Endothelial cell of umbilical vein (primary cell): ENCODE measurements around the gene CLNK. TPM values are rescaled to one million over a fixed set of nuclear protein-coding genes. Genes with fewer than 3 reads are reported as not detected.

Experiments used
- BruUV-seq: library from RNA; stranded (reverse); fragments of 400-500 nt; replicated peaks from 2 replicates; lab custom pipeline; 2021; lab: Mats Ljungman, UMichigan
- CTCF ChIA-PET: fragments of 300-600, 350-600 bp; sonication (Branson Sonifier 250); formaldehyde crosslinking; loops from one replicate; lab custom pipeline; 2021; ENCODE audit warnings: antibody characterized with exemption, inconsistent platforms; lab: Charles Lee
- POLR2A ChIA-PET: fragments of 300-600, 350-600 bp; sonication (Branson Sonifier 250); formaldehyde crosslinking; loops from one replicate; lab custom pipeline; 2021; ENCODE audit warnings: antibody characterized with exemption, inconsistent platforms; lab: Charles Lee
- DNase-seq: peaks from one replicate; pipeline ENCODE4 v3.0.0-alpha.2; 2011; ENCODE audit warnings: low read depth, low spot score
- FAIRE-seq: peaks from 2 replicates; lab custom pipeline; 2011; peaks lifted over from hg19 to GRCh38; lab: Jason Lieb, UNC
- H2AFZ ChIP-seq: 2 replicates; pipeline ENCODE4 v1.6.0; 2012; ENCODE audit warnings: low read depth, low read length, control low read depth, inconsistent platforms
- H3K27ac ChIP-seq: 2 replicates; pipeline ENCODE4 v1.5.1; 2011; ENCODE audit warnings: low read depth, mild to moderate bottlenecking, control low read depth, low read length, moderate library complexity; ENCODE audit not compliant: insufficient read depth
- H3K27me3 ChIP-seq, 2 experiments: 2 replicates each; pipeline versions ENCODE4 v1.6.0 to v1.6.1; 2011; ENCODE audit warnings: low read length in 2 of 2, mixed read lengths in 1 of 2; ENCODE audit not compliant: control insufficient read depth in 2 of 2, insufficient read depth in 2 of 2
- H3K36me3 ChIP-seq, 2 experiments: 2 replicates in 1 of 2; 3 replicates in 1 of 2; pipeline ENCODE4 v1.5.1; 2011; ENCODE audit warnings: low read length in 2 of 2, mild to moderate bottlenecking in 1 of 2, moderate library complexity in 1 of 2; ENCODE audit not compliant: control insufficient read depth in 2 of 2, insufficient read depth in 2 of 2; ENCODE audit errors: extremely low read depth in 1 of 2
- H3K4me1 ChIP-seq: 3 replicates; pipeline ENCODE4 v1.5.1; 2011; ENCODE audit warnings: mild to moderate bottlenecking, low read length; ENCODE audit not compliant: control insufficient read depth, insufficient read depth; ENCODE audit errors: extremely low read depth
- H3K4me2 ChIP-seq: 2 replicates; pipeline ENCODE4 v1.6.1; 2011; ENCODE audit warnings: low read length, control low read depth, mixed read lengths; ENCODE audit not compliant: insufficient read depth
- H3K4me3 ChIP-seq, 3 experiments: fragments of 200-600 bp in 1 of 3; sonication (generic), shearing (Covaris generic) in 1 of 3; replicated peaks in 1 of 3; 2 replicates each; pipeline ENCODE4 v1.5.1; 2011 to 2016; ENCODE audit warnings: control low read depth in 3 of 3, low read length in 3 of 3, mild to moderate bottlenecking in 2 of 3, inconsistent platforms in 1 of 3, low read depth in 1 of 3, moderate library complexity in 1 of 3; ENCODE audit not compliant: insufficient read depth in 1 of 3
- H3K79me2 ChIP-seq: 2 replicates; pipeline ENCODE4 v1.6.0; 2012; ENCODE audit warnings: low read length, inconsistent platforms; ENCODE audit not compliant: control insufficient read depth, insufficient read depth
- H3K9ac ChIP-seq: replicated peaks from 2 replicates; pipeline ENCODE3; 2011; ENCODE audit warnings: low read length, control low read depth; ENCODE audit not compliant: insufficient read depth; ENCODE audit errors: extremely low read depth
- H3K9me1 ChIP-seq: replicated peaks from 3 replicates; pipeline ENCODE4 v1.6.0; 2011; ENCODE audit warnings: mild to moderate bottlenecking, low read length; ENCODE audit not compliant: control insufficient read depth, insufficient read depth; ENCODE audit errors: extremely low read depth
- H3K9me3 ChIP-seq: replicated peaks from 2 replicates; pipeline ENCODE4 v1.5.1; 2012; ENCODE audit warnings: low read length, inconsistent platforms; ENCODE audit not compliant: control insufficient read depth, insufficient read depth
- H4K20me1 ChIP-seq: replicated peaks from 2 replicates; pipeline ENCODE3; 2011; ENCODE audit warnings: mild to moderate bottlenecking, low read length; ENCODE audit not compliant: control insufficient read depth, insufficient read depth; ENCODE audit errors: extremely low read depth
- EZH2 ChIP-seq: IDR thresholded peaks from 2 replicates; pipeline ENCODE4 v1.6.1; 2012; ENCODE audit warnings: borderline replicate concordance, low read depth, mild to moderate bottlenecking, moderate library complexity, low read length, inconsistent platforms; ENCODE audit not compliant: severe bottlenecking
- FOS ChIP-seq: IDR thresholded peaks from 2 replicates; pipeline ENCODE4 v1.6.1; 2011; ENCODE audit warnings: mild to moderate bottlenecking, low read length, moderate library complexity, borderline replicate concordance; ENCODE audit not compliant: insufficient read depth
- GATA2 ChIP-seq: IDR thresholded peaks from 2 replicates; pipeline ENCODE4 v1.7.0; 2011; ENCODE audit warnings: low read depth, mild to moderate bottlenecking, moderate library complexity, mixed read lengths, low read length; ENCODE audit not compliant: insufficient read length, insufficient read depth
- JUN ChIP-seq: IDR thresholded peaks from 2 replicates; pipeline ENCODE4 v1.6.1; 2011; ENCODE audit warnings: borderline replicate concordance, low read depth; ENCODE audit not compliant: insufficient read length, insufficient read depth
- MYC ChIP-seq: IDR thresholded peaks from one replicate; pipeline ENCODE4 v1.6.1; 2011; ENCODE audit warnings: mild to moderate bottlenecking, low read depth, low read length
- POLR2A ChIP-seq: IDR thresholded peaks from 2 replicates; pipeline ENCODE4 v1.6.1; 2012; ENCODE audit warnings: low read depth, mild to moderate bottlenecking, control low read depth, low read length
- POLR2AphosphoS5 ChIP-seq: IDR thresholded peaks from 2 replicates; pipeline ENCODE4 v1.6.1; 2012; ENCODE audit warnings: low read depth, mild to moderate bottlenecking, control low read depth, low read length, moderate library complexity; ENCODE audit not compliant: insufficient read depth
- dilution Hi-C: fragments of 300-500 bp; cut with MboI; formaldehyde crosslinking; loops from one replicate; pipeline ENCODE4 v1.15.0; 2019; ENCODE audit warnings: low sequenced_read_pairs; ENCODE audit not compliant: extremely low pct_ligation_motif_present
- intact Hi-C: fragments of 100-400 bp; cut with micrococcal nuclease; formaldehyde crosslinking; loops from one replicate; pipeline ENCODE4 v1.10.0; 2022
- polyA plus RNA-seq, 4 experiments: library from polyadenylated mRNA; depleted of rRNA in 3 of 4; stranded (reverse) in 3 of 4; unstranded in 1 of 4; fragments of >200 nt; gene quantifications; 2 replicates each; pipeline versions ENCODE4 v1.2.1 to v1.2.3, GENCODE V29; 2011 to 2012; ENCODE audit warnings: missing spikeins in 1 of 4
- total RNA-seq: library from RNA; stranded (reverse); gene quantifications from 2 replicates; pipeline ENCODE4 v1.2.3, GENCODE V29; 2021
- TF ChIP-seq, protein P1 (sequence below): IDR thresholded peaks from 2 replicates; pipeline ENCODE4 v1.6.1; 2011; ENCODE audit not compliant: insufficient read depth, insufficient read length
- TF ChIP-seq, protein P2 (sequence below), 2 donors: IDR thresholded peaks; 1 replicate in 1 of 2; 2 replicates in 1 of 2; pipeline ENCODE4 v1.5.1; 2011; ENCODE audit warnings: low read length in 2 of 2, mild to moderate bottlenecking in 2 of 2, moderate library complexity in 2 of 2, control low read depth in 1 of 2, inconsistent platforms in 1 of 2, low read depth in 1 of 2; ENCODE audit not compliant: insufficient read depth in 1 of 2; ENCODE audit errors: extremely low read depth in 1 of 2

The CLNK gene
- total and polyA plus RNA-seq, 2 donors (not counting 3 experiments of a cell fraction or from before 2014, with no cell fraction given): not detected

DNA sequence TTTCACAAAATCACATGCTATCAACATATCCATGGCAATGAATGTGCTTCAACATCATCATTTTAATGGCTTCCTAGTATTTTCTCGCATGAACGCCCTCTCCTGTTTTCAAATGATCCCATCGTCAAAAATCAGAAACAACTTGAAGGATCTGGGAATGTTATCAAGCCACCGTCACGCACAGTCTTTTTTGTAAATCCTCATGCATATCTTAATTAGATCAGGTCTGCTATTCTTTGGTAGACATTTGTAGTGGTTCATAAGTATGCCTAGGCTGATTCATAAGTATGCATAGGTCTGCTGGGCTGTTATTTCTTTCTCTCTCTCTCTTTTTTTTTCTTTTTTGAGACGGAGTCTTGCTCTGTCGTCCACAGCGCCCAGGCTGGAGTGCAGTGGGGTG lies 101.6 kb downstream of the CLNK start:
- H3K4me2 ChIP-seq: no peak overlapping the region
- H3K27ac ChIP-seq: no peak overlapping the region
- H2AFZ ChIP-seq: no peak overlapping the region
- no TSS peak for BruUV-seq
- H3K79me2 ChIP-seq: no peaks in the 10 kb centered on the region
- intact Hi-C loops: loop anchor here (1.0 to 10.0 kb wide), 7 partner anchors 132 to 1372 kb away; partner anchors contain the start of gene HS3ST1
- DNase-seq: no peak
- no peaks in the 10 kb centered on the region for H3K27me3 ChIP-seq
- FAIRE-seq: no peak
- dilution Hi-C loops: no loop called here
- no peak overlapping the region for H3K4me3 ChIP-seq
- no peak for TF ChIP-seq FOS
- TF ChIP-seq EZH2: no peak
- no peak for TF ChIP-seq GATA2
- TF ChIP-seq POLR2A: no peak
- no peak for TF ChIP-seq JUN
- TF ChIP-seq POLR2AphosphoS5: no peak
- TF ChIP-seq, protein P1, sequence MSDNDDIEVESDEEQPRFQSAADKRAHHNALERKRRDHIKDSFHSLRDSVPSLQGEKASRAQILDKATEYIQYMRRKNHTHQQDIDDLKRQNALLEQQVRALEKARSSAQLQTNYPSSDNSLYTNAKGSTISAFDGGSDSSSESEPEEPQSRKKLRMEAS: no peak
- TF ChIP-seq MYC: no peak
- TF ChIP-seq, protein P2, sequence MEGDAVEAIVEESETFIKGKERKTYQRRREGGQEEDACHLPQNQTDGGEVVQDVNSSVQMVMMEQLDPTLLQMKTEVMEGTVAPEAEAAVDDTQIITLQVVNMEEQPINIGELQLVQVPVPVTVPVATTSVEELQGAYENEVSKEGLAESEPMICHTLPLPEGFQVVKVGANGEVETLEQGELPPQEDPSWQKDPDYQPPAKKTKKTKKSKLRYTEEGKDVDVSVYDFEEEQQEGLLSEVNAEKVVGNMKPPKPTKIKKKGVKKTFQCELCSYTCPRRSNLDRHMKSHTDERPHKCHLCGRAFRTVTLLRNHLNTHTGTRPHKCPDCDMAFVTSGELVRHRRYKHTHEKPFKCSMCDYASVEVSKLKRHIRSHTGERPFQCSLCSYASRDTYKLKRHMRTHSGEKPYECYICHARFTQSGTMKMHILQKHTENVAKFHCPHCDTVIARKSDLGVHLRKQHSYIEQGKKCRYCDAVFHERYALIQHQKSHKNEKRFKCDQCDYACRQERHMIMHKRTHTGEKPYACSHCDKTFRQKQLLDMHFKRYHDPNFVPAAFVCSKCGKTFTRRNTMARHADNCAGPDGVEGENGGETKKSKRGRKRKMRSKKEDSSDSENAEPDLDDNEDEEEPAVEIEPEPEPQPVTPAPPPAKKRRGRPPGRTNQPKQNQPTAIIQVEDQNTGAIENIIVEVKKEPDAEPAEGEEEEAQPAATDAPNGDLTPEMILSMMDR (IDR thresholded peaks at IDR 0.05; ENCODE audit: extremely low read depth in 1 of 2, insufficient read depth in 1 of 2, low read depth in 1 of 2, low read length in 2 of 2): no peak
- H3K9me3 ChIP-seq: no peaks in the 10 kb centered on the region
- no peak overlapping the region for H3K9ac ChIP-seq
- ChIA-PET POLR2A (no interaction called here), CTCF (interaction anchor here (3.6 kb wide), 1 partner anchor 841 kb away, joined by 35 read pairs; no protein-coding TSS in a partner anchor)
- H3K9me1 ChIP-seq: no peaks in the 10 kb centered on the region
- H3K36me3 ChIP-seq: no peaks in the 10 kb centered on the region
- H4K20me1 ChIP-seq: no peaks in the 10 kb centered on the region
- no peaks in the 10 kb centered on the region for H3K4me1 ChIP-seq
